Skeletal muscle satellite cell (primary cell): Measurements from ENCODE around the gene BRINP1.
"Not testable (repeated sequence)": the region's sequence is repeated elsewhere in the genome, so short reads cannot be mapped to it uniquely, and the experiment has no call there.

Experiments used
- H3K27me3 ChIP-seq: 2 replicates; pipeline ENCODE4 v1.7.0; 2013; ENCODE audit warnings: low read length; ENCODE audit not compliant: control insufficient read depth, insufficient read depth
- H3K36me3 ChIP-seq: 2 replicates; pipeline ENCODE4 v1.7.0; 2013; ENCODE audit warnings: mild to moderate bottlenecking, control low read depth, low read length; ENCODE audit not compliant: insufficient read depth
- H3K4me1 ChIP-seq: 2 replicates; pipeline ENCODE4 v1.7.0; 2013; ENCODE audit warnings: low read length; ENCODE audit not compliant: control insufficient read depth, insufficient read depth
- H3K4me2 ChIP-seq: 2 replicates; pipeline ENCODE4 v1.7.0; 2013; ENCODE audit warnings: mild to moderate bottlenecking, low read length
- H3K4me3 ChIP-seq: 2 replicates; pipeline ENCODE4 v1.7.0; 2013; ENCODE audit warnings: low read length
- H3K9ac ChIP-seq: 2 replicates; pipeline ENCODE4 v1.7.0; 2013; ENCODE audit warnings: mild to moderate bottlenecking, low read depth, low read length, moderate library complexity
- H3K9me3 ChIP-seq: replicated peaks from 2 replicates; pipeline ENCODE4 v1.7.0; 2013; ENCODE audit warnings: mild to moderate bottlenecking, control low read depth, low read length

The BRINP1 gene

DNA sequence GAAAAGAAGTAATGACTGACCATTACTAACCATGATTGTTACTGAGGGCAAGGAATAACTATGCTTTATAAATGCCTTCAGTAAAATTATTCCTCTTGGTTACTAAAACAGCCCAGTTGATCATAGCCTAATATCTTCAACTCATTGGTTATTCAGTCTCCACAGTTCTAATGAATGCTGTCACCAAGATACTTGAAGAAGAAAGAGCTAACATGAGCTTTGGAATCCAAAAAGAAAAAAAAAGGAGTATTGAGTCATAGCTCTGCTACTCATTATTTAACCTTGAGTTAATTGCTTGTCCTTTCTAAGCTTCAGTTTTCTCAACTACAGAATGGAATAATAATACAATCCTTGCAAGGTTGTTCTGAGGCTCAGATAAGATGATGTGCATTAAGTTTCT is 187.7 kb downstream of the BRINP1 start:
- Histone ChIP-seq H3K9me3 (no peaks in the 10 kb centered on the region), H3K9ac (no peak overlapping the region), H3K36me3 (no peaks in the 10 kb centered on the region), H3K4me3 (no peak overlapping the region), H3K4me2 (no peak overlapping the region), H3K27me3 (no peaks in the 10 kb centered on the region), H3K4me1 (no peaks in the 10 kb centered on the region)

DNA sequence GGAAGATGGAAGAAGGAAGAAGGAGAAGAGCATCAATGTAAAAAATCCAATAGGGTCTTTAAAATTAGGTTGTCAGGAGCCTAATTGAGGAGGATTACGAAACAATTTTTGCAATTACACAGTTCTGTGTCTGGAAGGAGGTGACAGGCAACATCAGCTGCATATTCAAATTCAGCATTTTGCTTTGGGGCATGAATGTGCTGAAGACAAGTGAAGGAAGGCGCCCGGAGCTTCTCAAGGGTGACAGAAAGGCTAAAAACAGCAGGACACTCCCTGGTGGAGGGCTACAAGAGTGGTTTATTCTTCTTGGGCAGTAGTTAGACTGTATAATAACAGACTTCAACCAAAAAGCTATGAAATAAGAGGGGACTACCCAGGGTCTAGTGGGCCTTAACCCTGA is 188.3 kb downstream of the BRINP1 start:
- H3K27me3 ChIP-seq, result no peaks in the 10 kb centered on the region
- no peak overlapping the region for H3K9ac ChIP-seq
- no peaks in the 10 kb centered on the region for H3K4me1 ChIP-seq
- H3K9me3 ChIP-seq, result no peaks in the 10 kb centered on the region
- no peak overlapping the region for H3K4me2 ChIP-seq
- H3K36me3 ChIP-seq, result no peaks in the 10 kb centered on the region
- H3K4me3 ChIP-seq, result no peak overlapping the region

DNA sequence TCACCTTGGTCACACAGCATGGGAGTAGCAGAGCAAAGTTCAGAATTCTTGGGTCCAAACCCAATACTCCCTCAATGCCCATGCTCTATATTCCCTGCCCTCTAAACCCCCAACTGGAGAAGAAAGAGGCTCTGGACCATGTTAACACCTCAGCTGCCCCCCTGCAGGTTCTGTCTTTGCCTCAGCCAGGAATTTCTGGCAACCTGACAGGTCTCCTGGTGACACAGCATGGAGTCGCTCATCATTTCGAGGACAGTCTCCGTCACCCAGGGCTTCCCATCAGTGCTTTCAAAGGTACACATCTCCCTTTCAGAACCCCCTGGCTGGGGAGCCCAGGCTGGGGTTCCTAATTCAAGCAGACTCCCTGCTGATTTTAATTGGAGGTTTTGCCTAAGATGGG is 189.5 kb downstream of the BRINP1 start:
- Histone ChIP-seq H3K4me3 (no peak overlapping the region), H3K9ac (no peak overlapping the region), H3K4me1 (no peaks in the 10 kb centered on the region), H3K9me3 (no peaks in the 10 kb centered on the region), H3K4me2 (no peak overlapping the region), H3K36me3 (no peaks in the 10 kb centered on the region), H3K27me3 (no peaks in the 10 kb centered on the region)

DNA sequence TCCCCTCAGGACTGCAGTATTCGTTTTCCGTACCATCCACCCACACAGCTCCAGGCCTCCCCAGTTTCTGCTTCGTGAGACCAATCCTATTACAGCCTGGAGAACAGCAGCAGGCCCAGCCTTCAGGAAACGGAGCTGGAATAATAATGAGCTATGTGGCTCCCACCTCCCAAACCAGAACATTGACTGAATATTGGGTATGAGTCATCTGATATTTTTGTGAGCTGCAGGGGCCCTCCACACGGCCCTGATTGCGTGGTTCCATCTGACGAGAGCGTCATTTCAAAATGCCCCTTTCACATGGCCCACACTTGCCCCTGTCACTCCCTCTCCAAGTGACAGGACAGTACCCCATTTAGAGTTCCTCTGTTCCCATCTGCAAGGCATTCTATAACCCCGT is 192.0 kb downstream of the BRINP1 start:
- H3K27me3 ChIP-seq, result no peaks in the 10 kb centered on the region
- H3K4me3 ChIP-seq, result no peak overlapping the region
- H3K4me1 ChIP-seq, result no peaks in the 10 kb centered on the region
- H3K9ac ChIP-seq, result no peak overlapping the region
- no peak overlapping the region for H3K4me2 ChIP-seq
- no peaks in the 10 kb centered on the region for H3K9me3 ChIP-seq
- H3K36me3 ChIP-seq, result no peaks in the 10 kb centered on the region

DNA sequence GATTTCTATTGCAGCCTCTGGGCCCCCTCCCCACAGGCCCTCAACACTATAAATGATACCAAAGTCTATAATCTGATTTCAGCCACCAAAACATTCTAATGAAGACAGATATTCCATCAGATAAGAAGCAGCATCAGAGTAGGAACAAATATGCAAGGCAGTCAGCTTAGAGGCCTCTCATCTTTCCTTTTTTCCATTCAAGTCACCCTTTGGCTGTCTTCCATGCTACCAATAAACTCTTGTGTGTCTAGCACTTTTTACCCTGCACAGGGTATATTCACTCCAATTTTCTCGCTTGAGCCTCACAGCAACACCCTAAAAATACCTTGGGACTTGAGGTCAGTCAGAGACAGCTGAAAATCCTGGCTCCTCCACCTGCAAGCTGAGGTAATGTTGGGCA is 193.7 kb downstream of the BRINP1 start:
- Histone ChIP-seq H3K9ac (no peak overlapping the region), H3K4me1 (no peaks in the 10 kb centered on the region), H3K9me3 (no peaks in the 10 kb centered on the region), H3K4me2 (no peak overlapping the region), H3K27me3 (no peaks in the 10 kb centered on the region), H3K36me3 (no peaks in the 10 kb centered on the region), H3K4me3 (no peak overlapping the region)

DNA sequence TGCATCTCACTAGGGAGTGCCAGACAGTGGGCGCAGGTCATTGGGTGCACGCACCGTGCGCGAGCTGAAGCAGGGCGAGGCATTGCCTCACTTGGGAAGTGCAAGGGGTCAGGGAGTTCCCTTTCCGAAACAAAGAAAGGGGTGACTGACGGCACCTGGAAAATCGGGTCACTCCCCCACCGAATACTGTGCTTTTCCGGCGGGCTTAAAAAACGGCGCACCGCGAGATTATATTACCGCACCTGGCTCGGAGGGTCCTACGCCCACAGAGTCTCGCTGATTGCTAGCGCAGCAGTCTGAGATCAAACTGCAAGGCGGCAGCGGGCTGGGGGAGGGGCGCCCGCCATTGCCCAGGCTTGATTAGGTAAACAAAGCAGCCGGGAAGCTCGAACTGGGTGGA is 200.0 kb downstream of the BRINP1 start:
- H3K27me3 ChIP-seq, H3K4me1 ChIP-seq, H3K4me3 ChIP-seq, H3K9me3 ChIP-seq, H3K9ac ChIP-seq, H3K4me2 ChIP-seq, H3K36me3 ChIP-seq: not testable (repeated sequence)

DNA sequence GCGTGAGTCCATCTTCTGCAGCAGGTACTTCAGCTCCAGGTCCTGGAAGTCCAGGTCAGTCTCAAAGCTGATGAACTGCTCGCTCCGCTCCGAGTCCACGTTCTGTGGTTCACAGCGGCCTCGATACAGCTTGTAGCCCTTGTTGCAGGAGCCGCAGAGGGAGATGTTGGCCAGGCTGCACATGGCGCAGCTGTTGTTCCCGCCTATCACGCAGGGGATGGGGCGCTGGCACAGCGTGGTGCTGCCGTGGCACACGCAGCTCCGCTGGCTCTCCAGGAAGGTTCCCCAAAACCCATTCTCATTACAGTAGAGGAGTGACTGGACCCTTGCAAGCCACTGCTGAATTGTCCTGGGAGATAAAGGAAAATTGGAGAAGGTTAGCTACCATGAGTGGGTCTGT is 201.4 kb downstream of the BRINP1 start:
- Histone ChIP-seq H3K4me1 (no peaks in the 10 kb centered on the region), H3K9ac (no peak overlapping the region), H3K27me3 (no peaks in the 10 kb centered on the region), H3K4me2 (no peak overlapping the region), H3K36me3 (no peaks in the 10 kb centered on the region), H3K9me3 (no peaks in the 10 kb centered on the region), H3K4me3 (no peak overlapping the region)

DNA sequence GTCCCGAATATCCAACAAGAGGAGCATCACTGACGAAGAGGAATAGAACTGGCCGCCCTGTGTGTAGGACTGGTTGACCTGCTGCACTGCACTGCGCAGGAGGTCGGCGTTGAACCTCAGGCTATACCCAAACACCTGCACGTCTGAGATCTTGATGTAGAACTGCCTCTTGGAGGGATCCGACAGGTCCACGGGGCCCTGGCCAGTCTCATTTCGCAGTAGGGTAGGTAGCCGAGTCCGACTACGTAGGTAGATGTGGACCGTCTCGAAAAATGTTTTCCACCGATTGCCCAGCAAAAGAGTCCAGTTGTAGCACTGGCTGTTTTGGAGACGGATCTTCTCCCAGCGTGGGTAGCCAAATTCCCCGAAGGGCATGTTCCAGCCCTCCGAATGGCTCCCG is 202.0 kb downstream of the BRINP1 start:
- no peak overlapping the region for H3K9ac ChIP-seq
- H3K9me3 ChIP-seq, result no peaks in the 10 kb centered on the region
- H3K4me1 ChIP-seq, result no peaks in the 10 kb centered on the region
- no peak overlapping the region for H3K4me2 ChIP-seq
- H3K4me3 ChIP-seq, result no peak overlapping the region
- no peaks in the 10 kb centered on the region for H3K27me3 ChIP-seq
- H3K36me3 ChIP-seq, result no peaks in the 10 kb centered on the region

DNA sequence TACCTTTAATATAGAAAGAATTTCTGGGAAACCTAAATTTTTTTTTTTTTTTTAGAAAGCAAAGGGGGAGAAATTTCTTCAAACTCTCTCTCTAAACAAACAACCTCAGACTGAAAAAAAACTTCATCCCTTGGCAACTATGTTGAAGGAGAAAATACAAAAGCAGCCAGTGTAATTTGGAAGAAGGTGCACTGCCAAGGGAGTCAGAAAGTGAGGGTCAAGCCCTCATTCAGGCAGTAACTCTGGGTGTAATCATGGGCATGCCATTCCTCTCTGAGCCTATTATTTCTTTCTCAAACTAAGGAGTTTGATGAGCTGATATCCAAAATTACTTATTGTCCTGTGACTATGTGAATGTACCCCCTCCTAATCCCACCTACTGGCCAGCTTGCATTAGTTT is 203.1 kb downstream of the BRINP1 start:
- Histone ChIP-seq H3K9ac (no peak overlapping the region), H3K27me3 (no peaks in the 10 kb centered on the region), H3K9me3 (no peaks in the 10 kb centered on the region), H3K4me1 (no peaks in the 10 kb centered on the region), H3K4me2 (no peak overlapping the region), H3K4me3 (no peak overlapping the region), H3K36me3 (no peaks in the 10 kb centered on the region)

DNA sequence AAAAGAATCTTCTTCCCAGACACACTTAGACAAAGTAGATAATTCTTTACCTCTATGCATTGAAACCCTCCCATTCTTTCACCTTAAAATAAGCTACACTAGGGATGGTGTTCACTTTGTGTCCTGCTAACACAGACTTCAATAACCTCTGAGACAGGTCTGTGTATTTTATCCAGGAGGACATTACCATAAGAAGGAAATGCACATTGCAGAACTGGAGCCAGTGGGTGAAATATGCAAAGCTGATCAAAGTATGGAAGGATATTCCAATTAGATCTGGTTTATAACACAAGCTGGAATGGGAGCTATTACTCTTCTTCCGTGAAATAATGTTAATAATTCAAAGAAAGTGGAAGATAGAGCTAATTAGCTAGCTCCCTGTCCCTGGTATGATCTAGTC is 204.1 kb downstream of the BRINP1 start:
- Histone ChIP-seq H3K4me1 (no peaks in the 10 kb centered on the region), H3K9me3 (no peaks in the 10 kb centered on the region), H3K4me3 (no peak overlapping the region), H3K9ac (no peak overlapping the region), H3K27me3 (no peaks in the 10 kb centered on the region), H3K4me2 (no peak overlapping the region), H3K36me3 (no peaks in the 10 kb centered on the region)

DNA sequence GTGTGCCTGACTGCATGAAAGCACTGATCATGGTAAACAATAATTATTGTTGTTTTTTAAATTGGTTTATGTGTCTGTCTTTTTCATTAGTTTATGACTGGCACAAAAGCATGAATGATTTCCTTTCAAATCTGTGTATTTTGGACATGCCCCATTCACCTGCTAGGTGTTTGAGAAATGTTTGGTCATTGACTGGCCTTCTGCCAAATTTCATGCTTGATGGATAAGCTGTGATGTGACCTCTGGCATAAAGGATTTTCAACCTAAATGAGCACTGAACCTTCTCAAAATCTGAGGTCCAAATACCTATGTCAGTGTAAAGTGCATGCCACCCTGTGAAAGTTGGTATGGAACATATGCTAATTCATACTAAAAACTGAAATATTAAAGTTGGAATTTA is 204.5 kb downstream of the BRINP1 start:
- no peaks in the 10 kb centered on the region for H3K9me3 ChIP-seq
- no peak overlapping the region for H3K4me2 ChIP-seq
- no peaks in the 10 kb centered on the region for H3K27me3 ChIP-seq
- H3K9ac ChIP-seq, result no peak overlapping the region
- H3K4me3 ChIP-seq, result no peak overlapping the region
- H3K36me3 ChIP-seq, result no peaks in the 10 kb centered on the region
- H3K4me1 ChIP-seq, result no peaks in the 10 kb centered on the region

DNA sequence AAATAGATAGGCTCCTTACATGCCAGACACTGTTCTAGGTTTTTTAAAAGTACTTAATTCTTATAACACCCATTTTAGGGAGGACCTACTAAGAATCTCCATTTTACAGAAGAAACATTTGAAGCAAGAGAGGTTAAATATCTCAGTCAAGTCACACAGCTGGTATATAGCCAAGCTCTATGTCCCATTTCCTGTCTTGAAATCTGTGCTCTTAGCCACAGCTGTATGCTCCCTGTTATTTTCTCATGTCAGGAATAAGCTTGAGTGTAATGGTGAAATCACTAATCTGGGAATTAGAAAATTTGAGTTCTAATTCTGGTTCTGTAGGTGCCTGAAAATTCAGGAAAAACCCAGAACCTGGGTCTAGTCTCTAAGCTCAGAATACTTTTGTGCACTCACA is 208.7 kb downstream of the BRINP1 start:
- no peaks in the 10 kb centered on the region for H3K27me3 ChIP-seq
- H3K9ac ChIP-seq, result no peak overlapping the region
- H3K9me3 ChIP-seq, result no peaks in the 10 kb centered on the region
- no peaks in the 10 kb centered on the region for H3K4me1 ChIP-seq
- H3K36me3 ChIP-seq, result no peaks in the 10 kb centered on the region
- H3K4me3 ChIP-seq, result no peak overlapping the region
- H3K4me2 ChIP-seq, result no peak overlapping the region

DNA sequence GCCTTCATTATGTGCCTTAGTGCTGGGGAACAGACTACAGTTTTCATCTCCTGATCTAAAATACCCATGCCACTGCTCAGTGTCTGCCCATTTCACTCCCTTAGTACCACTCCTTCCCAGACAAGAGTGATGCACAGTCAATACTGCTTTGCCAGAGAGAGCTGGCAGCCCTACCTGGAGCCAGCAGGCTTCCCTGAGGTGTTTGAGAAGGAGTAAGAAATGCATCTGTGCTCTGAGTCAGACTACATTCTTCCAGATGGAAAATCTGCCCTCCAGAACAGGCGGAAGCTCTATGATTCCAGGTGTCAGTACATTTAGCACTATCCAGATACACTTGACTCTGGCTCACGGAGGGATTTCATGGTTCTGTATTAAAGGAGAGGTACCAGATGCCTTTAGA is 209.8 kb downstream of the BRINP1 start:
- no peak overlapping the region for H3K4me3 ChIP-seq
- H3K27me3 ChIP-seq, result no peaks in the 10 kb centered on the region
- H3K9me3 ChIP-seq, result no peaks in the 10 kb centered on the region
- no peak overlapping the region for H3K9ac ChIP-seq
- H3K36me3 ChIP-seq, result no peaks in the 10 kb centered on the region
- H3K4me1 ChIP-seq, result no peaks in the 10 kb centered on the region
- no peak overlapping the region for H3K4me2 ChIP-seq
